K562 (cell line): ENCODE results near the gene RNPEP. TPM values are rescaled to one million over a fixed set of nuclear protein-coding genes. Genes with fewer than 3 reads are reported as not detected.

Source experiments
- BACH1 ChIP-seq: fragments of 200-800 bp; sonication (Bioruptor generic); IDR thresholded peaks from 2 replicates; pipeline ENCODE4 v1.6.1; 2016; ENCODE audit warnings: missing genetic modification characterization, missing compliant biosample characterization
- CBFA2T2 ChIP-seq: fragments of 450-650 bp; conservative IDR thresholded peaks from 2 replicates; pipeline ENCODE4 v1.6.1; 2017; ENCODE audit warnings: mild to moderate bottlenecking
- CEBPB ChIP-seq: fragments of 450-650 bp; IDR thresholded peaks from 2 replicates; pipeline ENCODE4 v1.6.1; 2016; ENCODE audit warnings: missing genetic modification characterization, missing compliant biosample characterization
- CHD1 ChIP-seq: fragments of 200-600 bp; sonication (generic); IDR thresholded peaks from one replicate; pipeline ENCODE4 v1.6.1; 2012; ENCODE audit warnings: mild to moderate bottlenecking, moderate library complexity, low read length, inconsistent platforms
- CTCF ChIP-seq, 3 experiments: IDR thresholded peaks in 2 of 3; conservative IDR thresholded peaks in 1 of 3; 2 replicates each; pipeline ENCODE4 v1.5.1; 2011 to 2012; ENCODE audit warnings: low read length in 3 of 3, mild to moderate bottlenecking in 3 of 3, control low read depth in 2 of 3, improper control_type of control experiment in 1 of 3, inconsistent platforms in 1 of 3, low read depth in 1 of 3, mixed read lengths in 1 of 3, moderate library complexity in 1 of 3; ENCODE audit not compliant: insufficient read depth in 2 of 3
- EP400 ChIP-seq: fragments of 450-650 bp; IDR thresholded peaks from 2 replicates; pipeline ENCODE4 v1.6.1; 2017; ENCODE audit warnings: antibody characterized with exemption, mild to moderate bottlenecking, moderate library complexity
- KDM1A ChIP-seq, 2 experiments: fragments of 450-650 bp; IDR thresholded peaks; 2 replicates each; pipeline ENCODE4 v1.6.1; 2016; ENCODE audit warnings: mild to moderate bottlenecking in 2 of 2
- PCBP1 ChIP-seq: fragments of 200-400 bp; formaldehyde crosslinking; IDR thresholded peaks from 2 replicates; pipeline ENCODE4 v1.6.1; 2018; ENCODE audit warnings: mild to moderate bottlenecking, low read depth, low read length; ENCODE audit not compliant: poor library complexity, severe bottlenecking
- PML ChIP-seq: IDR thresholded peaks from 2 replicates; pipeline ENCODE4 v1.6.1; 2012; ENCODE audit warnings: low read length, inconsistent platforms
- RBM17 ChIP-seq: fragments of 200-400 bp; formaldehyde crosslinking; IDR thresholded peaks from 2 replicates; pipeline ENCODE4 v1.6.1; 2017; ENCODE audit warnings: low read depth, mild to moderate bottlenecking, low read length, borderline replicate concordance
- SMAD1 ChIP-seq: fragments of 150-350 bp; IDR thresholded peaks from 2 replicates; pipeline ENCODE4 v1.6.1; 2014; ENCODE audit warnings: low read length, low read depth; ENCODE audit not compliant: partially characterized antibody
- SMAD4 ChIP-seq: fragments of 250-450 bp; sonication (Bioruptor Pico); conservative IDR thresholded peaks from 2 replicates; pipeline ENCODE4 v1.8.0; 2021; ENCODE audit warnings: inconsistent platforms, mild to moderate bottlenecking, moderate library complexity
- TCF15 ChIP-seq: fragments of 250-450 bp; sonication (Bioruptor Pico); IDR thresholded peaks from 2 replicates; pipeline ENCODE4 v1.8.0; 2022; ENCODE audit warnings: moderate library complexity, mild to moderate bottlenecking, inconsistent platforms
- TEAD4 ChIP-seq, 2 experiments: sonication (generic) in 1 of 2; formaldehyde crosslinking in 1 of 2; IDR thresholded peaks; 2 replicates each; pipeline versions ENCODE4 v1.6.1 to v1.8.0; 2012 to 2022; ENCODE audit warnings: borderline replicate concordance in 1 of 2, inconsistent platforms in 1 of 2, low read length in 1 of 2, mild to moderate bottlenecking in 1 of 2, missing genetic modification reagents in 1 of 2
- ZBTB33 ChIP-seq: sonication (generic); formaldehyde crosslinking; IDR thresholded peaks from 2 replicates; pipeline ENCODE4 v1.8.1; 2023; ENCODE audit warnings: mild to moderate bottlenecking, missing genetic modification reagents
- ZBTB5 ChIP-seq: fragments of 450-650 bp; IDR thresholded peaks from 2 replicates; pipeline ENCODE4 v1.6.1; 2017; ENCODE audit warnings: antibody characterized with exemption
- ZNF311 ChIP-seq: fragments of 250-450 bp; sonication (Bioruptor Pico); IDR thresholded peaks from 2 replicates; pipeline ENCODE4 v1.4.0; 2020; ENCODE audit warnings: mild to moderate bottlenecking, moderate library complexity
- ZNF398 ChIP-seq: fragments of 250-450 bp; sonication (Bioruptor Pico); IDR thresholded peaks from 2 replicates; pipeline ENCODE4 v1.8.0; 2021; ENCODE audit warnings: moderate library complexity, mild to moderate bottlenecking, inconsistent platforms
- ZNF445 ChIP-seq: fragments of 250-450 bp; sonication (Bioruptor Pico); IDR thresholded peaks from 2 replicates; pipeline ENCODE4 v1.4.0; 2020; ENCODE audit warnings: low read depth, mild to moderate bottlenecking, moderate library complexity
- polyA plus RNA-seq, 8 experiments: library from polyadenylated mRNA; depleted of rRNA in 4 of 8; stranded (reverse) in 5 of 8; unstranded in 3 of 8; fragments of >200 nt; fragmentation: Nextera tagmentation in 2 of 8; fragmentation: Illumina TruSeq in 1 of 8; extraction: Ambion mirVana in 2 of 8; extraction: Trizol in 1 of 8; gene quantifications; 2 replicates each; pipeline versions ENCODE4 v1.2.1 to v1.2.3, GENCODE V29; 2011 to 2014; ENCODE audit warnings: inconsistent platforms in 1 of 8, missing spikeins in 1 of 8
- total RNA-seq, 7 experiments: library from RNA; depleted of rRNA in 6 of 7; stranded (reverse); fragments of >200 nt in 6 of 7; fragmentation: Illumina TruSeq in 2 of 7; extraction: Trizol in 2 of 7; gene quantifications; 2 replicates each; pipeline versions ENCODE4 v1.2.1 to v1.2.3, GENCODE V29; 2011 to 2021; ENCODE audit warnings: low replicate concordance in 1 of 7

The RNPEP gene
- total and polyA plus RNA-seq, 9 of the 15 experiments (the other 6 are each of a cell fraction or from before 2014, with no cell fraction given): 27.5 to 131 (median 63.4) TPM

- TF ChIP-seq SMAD1 (peak; percentile 91), KDM1A (IDR thresholded peaks at IDR 0.05) (no peak), ZBTB5 (peak; percentile 95), PCBP1 (peak; percentile 88), TEAD4 (IDR thresholded peaks at IDR 0.05; ENCODE audit: low read length) (no peak), TEAD4 (CRISPR knock-in tag; IDR thresholded peaks at IDR 0.05; ENCODE audit: borderline replicate concordance) (no peak), CBFA2T2 (no peak), PML (peak; percentile 91; the same call in 1 of the 2 replicates), ZBTB33 (CRISPR knock-in tag) (peak; percentile 50; the same call in 1 of the 2 replicates), RBM17 (no peak), ZNF398 (CRISPR knock-in tag) (no peak), EP400 (peak; percentile 97), SMAD4 (CRISPR knock-in tag) (peak; percentile 84; the same call in 1 of the 2 replicates), ZNF445 (CRISPR knock-in tag) (no peak), BACH1 (0 out of 2 replicates have a peak, but pooled peaks have one; percentile 8), CTCF (IDR thresholded peaks at IDR 0.05 in 2 of 3, conservative IDR thresholded peaks at IDR 0.05 in 1 of 3; ENCODE audit: insufficient read depth in 2 of 3, low read depth in 1 of 3, low read length in 3 of 3) (0 out of 6 replicates have a peak, but pooled peaks of 1 of the 3 experiments have one; percentile 3), TCF15 (no peak), ZNF311 (CRISPR knock-in tag) (no peak), CHD1 (no peak), CEBPB (tag) (no peak)
These were observed 27.3 kb upstream of the RNPEP start, which contains the start of gene TIMM17A (continued) for GRCh38 chr1:201955009-201955728.
